GM18505 (cell line): Measurements from ENCODE around the gene KIF24.
"Not testable (repeated sequence)": the region's sequence is repeated elsewhere in the genome, so short reads cannot be mapped to it uniquely, and the experiment has no call there.

Source experiments
- ATAC-seq: cut with Tn5 transposase; IDR thresholded peaks from one replicate; pipeline ENCODE4 v1.9.1; 2021; ENCODE audit not compliant: unreplicated experiment
- POLR2A ChIP-seq: IDR thresholded peaks from 4 replicates; pipeline ENCODE4 v1.6.1; 2011; ENCODE audit warnings: borderline replicate concordance; ENCODE audit not compliant: insufficient read depth, insufficient read length; ENCODE audit errors: extremely low read depth

The KIF24 gene

DNA sequence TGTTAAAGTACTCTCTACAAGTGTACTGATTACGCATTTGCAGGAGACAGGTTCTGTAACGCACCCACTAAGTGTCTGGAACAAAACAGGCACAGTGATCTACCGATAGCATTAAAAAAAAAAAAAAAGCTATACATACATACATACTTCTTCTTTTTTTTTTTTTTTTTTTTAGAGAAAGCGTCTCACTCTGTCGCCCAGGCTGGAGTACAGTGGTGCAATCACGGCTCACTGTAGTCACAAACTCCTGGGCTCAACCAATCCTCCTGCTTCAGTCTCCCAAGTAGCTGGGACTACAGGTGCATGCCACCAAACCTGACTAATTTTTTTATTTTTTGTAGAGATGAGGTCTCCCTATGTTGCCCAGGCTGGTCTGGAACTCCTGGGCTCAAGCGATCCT lies 7.6 kb downstream of the KIF24 start:
- no peak for ATAC-seq
- TF ChIP-seq POLR2A: no peak

DNA sequence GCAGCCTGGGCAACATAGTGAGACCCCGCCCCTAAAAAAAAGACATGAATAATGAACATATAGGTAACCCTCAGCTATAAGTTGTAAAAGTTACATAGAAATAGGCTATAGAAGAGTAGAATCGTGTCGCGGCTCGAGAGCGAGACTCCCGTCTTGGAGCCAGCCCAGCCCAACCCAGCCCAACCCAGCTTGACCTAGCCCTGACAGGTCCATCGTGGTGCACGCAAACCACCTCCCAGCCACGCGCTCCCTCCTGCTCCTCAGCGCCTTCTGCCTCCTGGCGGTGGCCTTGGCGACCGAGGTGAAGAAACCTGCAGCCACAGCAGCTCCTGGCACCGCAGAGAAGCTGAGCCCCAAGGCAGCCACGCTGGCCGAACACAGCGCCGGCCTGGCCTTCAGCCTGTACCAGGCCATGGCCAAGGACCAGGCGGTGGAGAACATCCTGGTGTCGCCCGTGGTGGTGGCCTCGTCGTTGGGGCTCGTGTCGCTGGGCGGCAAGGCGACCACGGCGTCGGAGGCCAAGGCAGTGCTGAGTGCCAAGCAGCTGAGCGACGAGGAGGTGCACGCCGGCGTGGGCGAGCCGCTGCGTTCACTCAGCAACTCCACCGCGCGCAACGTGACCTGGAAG lies 10.8 kb downstream of the KIF24 start:
- no peak for ATAC-seq

DNA sequence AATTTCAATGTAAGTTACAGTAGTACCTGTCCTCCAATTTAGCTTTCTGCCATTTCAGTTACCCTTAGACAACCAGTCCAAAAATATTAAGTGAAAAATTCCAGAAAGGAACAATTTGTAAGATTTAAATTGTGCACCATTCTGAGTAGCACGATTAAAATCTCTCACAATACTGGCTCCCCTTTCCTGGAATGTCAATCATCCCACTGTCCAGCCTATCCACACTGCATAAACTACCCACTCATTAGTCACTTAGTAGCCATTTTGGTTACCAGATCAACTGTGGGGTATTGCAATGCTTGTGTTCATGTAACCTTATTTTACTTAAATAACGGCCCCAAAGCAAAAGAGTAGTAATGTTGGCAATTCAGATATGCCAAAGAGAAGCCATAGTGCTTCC lies 11.6 kb downstream of the KIF24 start:
- no peak for ATAC-seq
- no peak for TF ChIP-seq POLR2A

More for the DNA sequence above, 10.8 kb downstream of the KIF24 start:
- TF ChIP-seq POLR2A: no peak

DNA sequence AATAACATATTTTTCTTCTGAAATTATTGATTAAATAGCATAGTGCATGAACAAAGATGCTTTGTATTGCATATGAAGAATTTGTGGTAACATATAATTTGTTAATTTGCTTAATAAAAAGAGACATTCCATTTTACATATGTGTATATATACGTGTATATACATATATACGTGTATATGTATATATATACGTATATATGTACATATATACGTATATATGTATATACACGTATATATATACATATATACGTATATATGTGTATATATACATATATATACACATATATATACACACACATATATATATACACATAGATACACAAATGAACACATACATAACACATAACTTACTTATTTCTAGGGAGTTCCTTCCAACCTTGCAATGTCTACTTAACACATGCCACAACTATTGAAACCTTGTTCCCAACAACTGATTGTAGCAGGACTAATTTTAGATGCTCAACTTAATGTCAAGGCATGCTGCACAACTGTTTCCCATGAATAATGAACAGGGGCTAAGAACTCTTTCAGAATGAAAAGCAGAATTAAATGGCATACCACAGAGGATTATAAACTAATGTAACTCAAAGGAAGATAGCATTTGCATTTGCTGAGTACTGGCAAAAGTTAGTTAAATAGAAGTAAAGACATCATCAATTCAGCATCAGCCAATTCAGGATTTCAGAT lies 17.4 kb downstream of the KIF24 start:
- TF ChIP-seq POLR2A: no peak
- ATAC-seq: no peak

DNA sequence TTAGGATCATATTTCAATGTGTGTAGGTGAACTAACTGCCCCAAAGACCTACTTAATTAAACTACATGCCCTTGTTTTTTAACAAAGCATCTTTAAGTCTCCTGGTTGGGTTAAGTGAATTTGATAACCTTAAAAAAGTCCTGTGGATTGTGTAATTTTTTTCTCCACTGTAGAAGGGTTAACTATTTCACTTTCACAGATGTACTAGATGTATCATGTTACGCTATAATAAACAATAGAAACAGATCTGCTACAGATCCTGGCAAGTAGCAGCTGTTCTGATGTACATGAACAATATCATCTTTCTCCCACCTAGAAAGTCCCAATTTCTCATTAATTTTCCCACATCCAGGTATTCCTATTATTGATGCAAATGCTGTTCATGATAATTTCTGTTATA lies 18.9 kb downstream of the KIF24 start:
- ATAC-seq: no peak
- TF ChIP-seq POLR2A: no peak

DNA sequence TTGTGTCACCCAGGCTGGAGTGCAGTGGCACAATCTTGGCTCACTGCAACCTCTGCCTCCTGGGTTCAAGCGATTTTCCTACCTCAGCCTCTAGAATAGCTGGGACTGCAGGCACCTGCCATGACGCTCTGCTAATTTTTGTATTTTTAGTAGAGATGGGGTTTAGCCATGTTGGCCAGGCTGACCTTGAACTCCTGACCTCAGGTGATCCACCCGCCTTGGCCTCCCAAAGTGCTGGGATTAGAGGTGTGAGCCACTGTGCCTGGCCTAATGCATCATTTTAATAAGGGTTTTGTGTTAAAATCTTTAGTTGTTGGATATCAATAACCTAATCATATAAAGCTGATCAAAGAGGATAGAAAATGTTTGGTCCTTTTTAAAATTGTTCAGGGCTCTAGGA lies 20.8 kb downstream of the KIF24 start:
- ATAC-seq: not testable (repeated sequence)

DNA sequence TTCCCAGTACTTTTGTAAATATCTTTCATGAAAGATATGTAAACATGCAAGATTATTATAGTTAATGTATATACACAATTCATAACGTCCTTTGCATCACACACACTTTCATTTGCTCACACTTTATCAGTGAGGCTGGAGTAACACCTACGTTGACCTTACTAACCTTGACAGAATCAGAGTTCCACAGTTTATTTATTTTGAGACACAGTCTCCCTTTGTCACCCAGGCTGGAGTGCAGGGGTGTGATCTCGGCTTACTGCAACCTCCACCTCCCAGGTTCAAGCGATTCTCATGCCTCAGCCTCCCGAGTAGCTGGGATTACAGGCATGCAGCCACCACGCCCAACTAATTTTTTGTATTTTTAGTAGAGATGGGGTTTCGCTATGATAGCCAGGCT lies 28.0 kb downstream of the KIF24 start:
- not testable (repeated sequence) for ATAC-seq

DNA sequence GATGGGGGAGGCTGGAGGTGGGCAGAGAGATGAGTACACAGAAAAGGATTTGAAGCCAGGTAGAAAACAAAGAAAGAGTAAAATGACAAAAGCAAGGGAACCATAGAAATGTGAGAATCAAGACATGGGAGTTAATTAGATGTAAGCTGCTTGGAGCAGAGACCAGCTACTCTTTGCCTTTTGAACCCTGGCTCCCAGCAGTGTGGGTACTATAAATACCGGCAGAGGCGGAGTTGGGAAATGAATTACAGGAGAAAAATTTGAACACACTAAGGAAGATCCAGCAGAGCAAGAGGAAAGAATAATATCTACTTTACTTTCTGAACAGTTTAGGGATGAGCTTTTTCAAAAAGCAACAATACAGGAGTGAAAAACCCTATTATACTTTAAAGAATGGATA lies 36.5 kb downstream of the KIF24 start:
- ATAC-seq: no peak
- no peak for TF ChIP-seq POLR2A

DNA sequence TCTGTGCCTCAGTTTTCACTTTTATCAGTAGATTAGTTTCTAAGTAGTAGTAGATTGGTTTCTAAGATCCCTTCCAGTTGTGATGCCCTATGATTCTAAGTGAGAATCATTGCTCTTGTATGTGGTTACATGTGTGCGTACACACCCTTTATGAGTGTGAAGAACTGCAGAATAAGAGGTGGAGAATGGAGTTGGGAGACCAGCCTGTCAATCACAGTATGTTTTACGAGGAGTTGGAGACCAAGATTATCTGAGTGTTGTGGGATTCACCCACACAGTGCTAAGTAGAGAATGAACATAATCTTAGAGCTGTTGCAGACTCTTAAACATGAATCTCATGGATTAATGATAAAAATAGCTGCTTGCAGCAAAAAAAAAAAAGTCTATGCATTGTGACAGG lies 37.6 kb downstream of the KIF24 start:
- ATAC-seq: no peak
- TF ChIP-seq POLR2A: no peak

DNA sequence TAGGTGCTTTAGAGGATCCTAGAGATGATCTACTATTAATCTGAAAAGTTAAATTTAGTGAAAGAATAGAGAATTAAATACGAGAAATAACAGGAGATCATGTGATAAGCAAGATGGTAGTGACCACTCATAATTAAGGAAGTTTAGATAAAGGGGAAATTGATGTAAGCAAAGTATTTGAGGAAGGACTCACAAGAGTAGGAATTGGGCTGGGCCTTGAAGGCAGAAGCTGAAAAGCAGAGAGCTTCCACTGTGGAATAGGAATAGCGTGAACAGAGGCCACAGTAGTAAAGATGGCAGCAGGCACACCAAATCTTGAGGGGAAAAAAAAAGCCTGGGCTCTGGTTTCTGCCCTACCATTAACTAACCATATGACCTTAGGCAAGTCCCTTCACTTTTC lies 38.0 kb downstream of the KIF24 start:
- no peak for TF ChIP-seq POLR2A
- no peak for ATAC-seq

DNA sequence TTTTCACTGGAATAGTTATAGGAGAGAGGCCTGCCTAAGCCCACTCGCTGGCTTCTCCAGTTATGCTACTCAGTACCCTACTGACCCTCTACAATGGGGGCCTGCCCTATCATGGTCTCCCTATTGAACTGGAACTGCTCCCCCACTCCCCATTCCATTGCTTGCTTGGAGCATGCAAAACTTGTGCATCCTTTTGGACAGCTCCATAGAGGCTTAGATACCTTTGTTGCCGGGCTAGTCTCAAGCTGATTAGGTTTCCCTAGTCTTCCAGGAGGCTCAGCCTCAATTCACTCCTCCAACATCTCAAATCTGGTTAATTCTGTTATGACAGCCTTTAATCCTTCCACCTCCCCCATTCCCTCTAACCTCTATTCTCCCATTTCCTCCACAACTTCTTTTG lies 39.9 kb downstream of the KIF24 start:
- TF ChIP-seq POLR2A: no peak
- no peak for ATAC-seq

DNA sequence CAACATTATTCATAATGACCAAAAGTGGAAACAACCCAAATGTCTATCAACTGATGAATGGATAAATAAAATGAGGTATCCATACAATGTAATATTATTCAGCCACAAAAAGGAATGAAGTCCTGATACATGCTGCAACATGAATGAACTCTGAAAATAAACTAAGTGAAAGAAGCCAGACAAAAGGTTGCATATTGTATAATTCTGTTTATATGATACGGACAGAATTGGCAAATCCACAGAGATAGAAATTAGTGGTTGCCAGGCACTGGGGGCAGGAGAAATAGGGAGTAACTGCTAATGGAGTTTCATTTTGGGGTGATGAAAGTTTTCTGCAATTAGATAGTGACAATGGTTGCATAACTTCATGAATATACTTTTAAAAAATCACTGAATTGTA lies 47.0 kb downstream of the KIF24 start:
- no peak for ATAC-seq
- no peak for TF ChIP-seq POLR2A

DNA sequence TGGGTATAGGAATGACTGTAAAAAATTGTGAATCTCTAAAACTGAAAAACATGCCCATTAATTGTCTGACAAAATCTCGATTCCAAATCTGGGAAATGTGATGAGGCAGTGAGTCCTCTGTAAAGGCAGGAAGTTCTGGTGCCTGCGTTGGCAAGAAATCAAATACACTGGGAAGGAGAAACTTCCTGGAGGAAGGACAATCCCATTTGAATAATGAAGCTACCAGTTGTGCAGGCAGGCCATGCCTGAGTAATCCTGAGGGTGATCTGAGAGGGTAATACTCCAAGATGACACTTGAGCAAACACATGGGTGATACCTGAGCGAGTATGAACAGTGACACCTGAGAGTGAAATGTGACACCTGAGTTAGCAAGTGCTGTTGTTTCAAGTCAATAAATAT lies 49.7 kb downstream of the KIF24 start:
- TF ChIP-seq POLR2A: no peak
- ATAC-seq: no peak
